RWPE2 (cell line): ENCODE results near the gene SNX21.

Source experiments
- ATAC-seq: fragments of 200-7000 bp; cut with Tn5 transposase; 3 replicates; pipeline ENCODE4 v1.9.1; 2021; ENCODE audit warnings: low read depth
- DNase-seq: peaks from one replicate; pipeline ENCODE4 v3.0.0-alpha.2; 2020; ENCODE audit warnings: low spot score
- H3K27ac ChIP-seq: fragments of 450-650 bp; 2 replicates; pipeline ENCODE4 v1.5.1; 2017; ENCODE audit warnings: mild to moderate bottlenecking; ENCODE audit not compliant: poor library complexity, severe bottlenecking
- H3K27me3 ChIP-seq: fragments of 250-450 bp; sonication (Bioruptor Pico); 2 replicates; pipeline ENCODE4 v1.5.1; 2021; ENCODE audit warnings: mild to moderate bottlenecking, moderate library complexity; ENCODE audit not compliant: insufficient read depth, poor library complexity, severe bottlenecking
- H3K36me3 ChIP-seq: fragments of 250-450 bp; sonication (Bioruptor Pico); 2 replicates; pipeline ENCODE4 v1.5.1; 2020; ENCODE audit warnings: low read depth, mild to moderate bottlenecking, moderate library complexity
- H3K4me1 ChIP-seq: fragments of 250-450 bp; sonication (Bioruptor Pico); 2 replicates; pipeline ENCODE4 v1.5.1; 2021; ENCODE audit warnings: mild to moderate bottlenecking, moderate library complexity; ENCODE audit not compliant: insufficient read depth, poor library complexity, severe bottlenecking
- H3K4me3 ChIP-seq: fragments of 250-450 bp; sonication (Bioruptor Pico); 2 replicates; pipeline ENCODE4 v1.5.1; 2021; ENCODE audit warnings: mild to moderate bottlenecking, moderate library complexity; ENCODE audit not compliant: severe bottlenecking
- H3K9me3 ChIP-seq: fragments of 250-450 bp; sonication (Bioruptor Pico); 2 replicates; pipeline ENCODE4 v1.5.1; 2021; ENCODE audit warnings: mild to moderate bottlenecking, moderate library complexity; ENCODE audit not compliant: severe bottlenecking
- TF ChIP-seq, protein P1 (sequence below): fragments of 450-650 bp; IDR thresholded peaks from one replicate; pipeline ENCODE4 v1.5.1; 2017; ENCODE audit warnings: mild to moderate bottlenecking, moderate library complexity; ENCODE audit not compliant: poor library complexity, severe bottlenecking

The SNX21 gene

DNA sequence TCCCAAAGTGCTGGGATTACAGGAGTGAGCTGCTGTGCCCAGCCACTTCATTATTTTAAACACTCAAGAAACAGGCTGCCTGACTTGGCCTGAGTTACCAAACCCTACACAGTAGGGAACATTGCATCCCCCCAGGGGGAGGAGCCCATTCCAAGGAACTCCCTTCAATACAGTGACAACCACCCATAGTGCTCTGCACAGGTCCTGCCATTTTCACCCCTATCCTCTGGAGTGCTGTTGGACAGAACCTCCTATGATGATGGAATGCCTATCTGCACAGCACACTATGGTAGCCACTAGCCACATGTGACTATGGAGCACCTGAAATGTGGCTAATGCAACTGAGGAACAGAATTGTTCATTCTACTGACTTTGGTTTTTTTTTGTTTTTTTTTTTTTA is 11.9 kb downstream of the SNX21 start:
- no peak overlapping the region for H3K27ac ChIP-seq
- H3K9me3 ChIP-seq, result no peaks in the 10 kb centered on the region
- DNase-seq (no peak), ATAC-seq (no peak)
- TF ChIP-seq, protein P1, sequence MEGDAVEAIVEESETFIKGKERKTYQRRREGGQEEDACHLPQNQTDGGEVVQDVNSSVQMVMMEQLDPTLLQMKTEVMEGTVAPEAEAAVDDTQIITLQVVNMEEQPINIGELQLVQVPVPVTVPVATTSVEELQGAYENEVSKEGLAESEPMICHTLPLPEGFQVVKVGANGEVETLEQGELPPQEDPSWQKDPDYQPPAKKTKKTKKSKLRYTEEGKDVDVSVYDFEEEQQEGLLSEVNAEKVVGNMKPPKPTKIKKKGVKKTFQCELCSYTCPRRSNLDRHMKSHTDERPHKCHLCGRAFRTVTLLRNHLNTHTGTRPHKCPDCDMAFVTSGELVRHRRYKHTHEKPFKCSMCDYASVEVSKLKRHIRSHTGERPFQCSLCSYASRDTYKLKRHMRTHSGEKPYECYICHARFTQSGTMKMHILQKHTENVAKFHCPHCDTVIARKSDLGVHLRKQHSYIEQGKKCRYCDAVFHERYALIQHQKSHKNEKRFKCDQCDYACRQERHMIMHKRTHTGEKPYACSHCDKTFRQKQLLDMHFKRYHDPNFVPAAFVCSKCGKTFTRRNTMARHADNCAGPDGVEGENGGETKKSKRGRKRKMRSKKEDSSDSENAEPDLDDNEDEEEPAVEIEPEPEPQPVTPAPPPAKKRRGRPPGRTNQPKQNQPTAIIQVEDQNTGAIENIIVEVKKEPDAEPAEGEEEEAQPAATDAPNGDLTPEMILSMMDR, result no peak
- no peaks in the 10 kb centered on the region for H3K4me1 ChIP-seq
- no peaks in the 10 kb centered on the region for H3K27me3 ChIP-seq
- no peak overlapping the region for H3K4me3 ChIP-seq
- peaks cover 79% of the 10 kb centered on the region for H3K36me3 ChIP-seq

DNA sequence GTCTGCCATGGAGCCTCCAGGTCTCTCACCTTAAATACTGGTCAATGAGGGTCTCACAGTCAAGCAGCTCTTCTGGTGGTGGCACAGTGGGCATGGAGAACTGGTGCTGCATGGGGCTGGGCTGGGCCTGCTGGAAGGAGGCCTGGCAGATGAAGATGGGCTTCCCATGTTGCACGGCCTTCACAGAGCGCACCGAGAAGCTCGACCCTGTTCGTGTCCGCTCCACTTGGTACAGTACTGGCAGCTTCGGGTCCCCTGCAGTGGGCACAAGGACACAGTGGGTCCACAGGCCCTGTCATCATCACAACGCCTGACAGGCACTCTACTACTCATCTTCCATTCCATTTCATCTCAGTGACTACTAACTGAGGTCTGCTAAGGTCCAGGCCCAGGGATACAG is 14.8 kb downstream of the SNX21 start:
- Histone ChIP-seq H3K4me3 (no peak overlapping the region), H3K27ac (no peak overlapping the region), H3K4me1 (no peaks in the 10 kb centered on the region), H3K27me3 (no peaks in the 10 kb centered on the region), H3K36me3 (peaks cover 70% of the 10 kb centered on the region), H3K9me3 (no peaks in the 10 kb centered on the region)
- no peak for ATAC-seq
- DNase-seq, result no peak
- TF ChIP-seq, protein P1, result no peak

DNA sequence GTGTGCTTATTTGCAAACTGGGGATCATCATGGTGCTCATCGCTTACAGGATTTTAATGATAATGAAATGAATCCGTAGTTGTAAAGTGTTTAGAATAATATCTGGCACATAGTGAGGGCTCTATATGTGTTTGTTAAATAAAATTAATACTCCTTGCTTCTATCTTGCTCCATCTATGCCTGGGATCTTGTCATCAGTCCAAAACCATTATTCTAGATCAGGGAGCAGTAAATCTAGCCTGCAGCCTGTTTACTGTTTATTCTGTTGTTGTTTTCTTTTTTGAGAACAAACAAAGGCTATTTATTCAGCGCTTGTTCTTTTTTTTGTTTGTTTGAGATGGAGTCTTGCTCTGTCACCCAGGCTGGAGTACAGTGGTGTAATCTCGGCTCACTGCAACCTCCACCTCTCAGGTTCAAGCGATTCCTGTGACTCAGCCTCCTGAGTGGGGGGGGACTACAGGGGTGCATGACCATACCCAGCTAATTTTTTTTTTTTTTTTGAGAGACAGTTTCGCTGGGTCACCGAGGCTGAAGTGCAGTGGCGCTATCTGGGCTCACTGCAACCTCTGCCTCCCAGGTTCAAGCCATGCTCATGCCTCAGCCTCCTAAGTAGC is 15.5 kb downstream of the SNX21 start:
- TF ChIP-seq, protein P1, result no peak
- Histone ChIP-seq H3K36me3 (peaks cover 70% of the 10 kb centered on the region), H3K4me1 (no peaks in the 10 kb centered on the region), H3K27ac (no peak overlapping the region), H3K9me3 (no peaks in the 10 kb centered on the region), H3K4me3 (no peak overlapping the region), H3K27me3 (no peaks in the 10 kb centered on the region)
- ATAC-seq, result 0 out of 3 replicates have a peak, but pooled peaks have one; percentile 11
- DNase-seq, result no peak

DNA sequence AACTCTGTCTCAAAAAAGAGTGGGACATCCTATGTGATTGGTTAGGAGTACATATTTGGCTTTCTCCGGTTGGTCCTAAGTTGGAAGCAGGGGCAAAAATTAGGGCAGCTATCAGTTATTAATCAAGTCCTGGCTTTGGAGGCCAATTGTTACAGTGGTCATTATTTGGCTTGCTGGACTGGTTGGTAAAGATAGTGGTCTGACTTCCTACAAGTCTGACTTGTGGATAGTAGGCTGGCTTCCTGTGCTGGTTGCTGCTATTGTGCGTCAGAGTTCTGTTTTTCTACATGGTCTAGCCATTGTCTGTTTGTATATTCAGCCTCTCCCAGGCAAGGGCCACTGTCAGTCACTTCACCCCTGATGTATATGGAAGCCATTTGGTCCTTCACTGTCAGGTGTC is 16.6 kb downstream of the SNX21 start:
- H3K36me3 ChIP-seq, result peaks cover 70% of the 10 kb centered on the region
- no peak for DNase-seq
- no peak for ATAC-seq
- H3K27ac ChIP-seq, result no peak overlapping the region
- TF ChIP-seq, protein P1, result no peak
- H3K27me3 ChIP-seq, result no peaks in the 10 kb centered on the region
- H3K4me3 ChIP-seq, result no peak overlapping the region
- no peaks in the 10 kb centered on the region for H3K4me1 ChIP-seq
- H3K9me3 ChIP-seq, result no peaks in the 10 kb centered on the region

DNA sequence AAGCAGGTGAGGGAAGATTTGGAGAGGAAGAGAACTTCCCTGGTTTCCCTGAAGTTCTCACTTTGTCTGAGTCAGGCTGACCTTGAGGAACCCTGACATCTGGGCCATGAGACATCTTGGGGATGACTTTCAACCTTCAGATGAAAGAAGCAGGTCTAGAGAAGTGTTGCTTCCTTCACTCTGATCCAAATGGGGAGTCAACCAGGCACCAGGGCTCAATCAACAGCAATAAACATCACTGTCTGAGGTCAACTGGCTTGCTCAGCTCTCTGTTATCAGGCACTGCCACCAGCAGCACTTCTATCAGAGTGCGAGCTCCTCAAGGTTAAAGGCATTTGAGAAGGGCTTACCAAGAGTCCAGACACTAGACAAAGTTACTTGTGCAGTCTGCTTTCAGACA is 17.3 kb downstream of the SNX21 start:
- DNase-seq, result no peak
- TF ChIP-seq, protein P1, result no peak

More for the DNA sequence above, 17.3 kb downstream of the SNX21 start:
- H3K4me3 ChIP-seq, result no peak overlapping the region
- H3K4me1 ChIP-seq, result no peaks in the 10 kb centered on the region
- no peaks in the 10 kb centered on the region for H3K9me3 ChIP-seq
- H3K27ac ChIP-seq, result no peak overlapping the region
- peaks cover 66% of the 10 kb centered on the region for H3K36me3 ChIP-seq
- ATAC-seq, result peak; percentile 6; the same call in 1 of the 3 replicates
- no peaks in the 10 kb centered on the region for H3K27me3 ChIP-seq
